ENCODE data around the gene BANP.
"Not testable (repeated sequence)": the region's sequence is repeated elsewhere in the genome, so short reads cannot be mapped to it uniquely, and the experiment has no call there.

GRCh38 chr16:88076932-88077320, 125.7 kb downstream of the BANP start:
- TF ChIP-seq TAF1, POLR2A, POLR2AphosphoS5, SPI1 (IDR thresholded peaks at IDR 0.05; ENCODE audit: low read depth, low read length): not testable (repeated sequence)
